NCI-H2196 (cell line): Measurements from ENCODE around the gene TMEM184A.
"Not testable (repeated sequence)": the region's sequence is repeated elsewhere in the genome, so short reads cannot be mapped to it uniquely, and the experiment has no call there.

ENCODE experiments used
- DNase-seq: peaks from one replicate; lab custom pipeline; 2025; ENCODE audit not compliant: unreplicated experiment; lab: John Stamatoyannopoulos, UW

TMEM184A gene

GRCh38 chr7:1529383-1530116 lies 26.5 kb downstream of the TMEM184A start:
- no peak for DNase-seq

- no peak for DNase-seq
These were observed 29.7 kb downstream of the TMEM184A start for GRCh38 chr7:1526271-1526754.

GRCh38 chr7:1525409-1525808 lies 30.6 kb downstream of the TMEM184A start:
- no peak for DNase-seq

GRCh38 chr7:1523844-1524243 lies 32.2 kb downstream of the TMEM184A start:
- DNase-seq, result no peak

- DNase-seq, result no peak
These were observed 32.8 kb downstream of the TMEM184A start for GRCh38 chr7:1523208-1523607.

GRCh38 chr7:1521456-1521855 lies 34.5 kb downstream of the TMEM184A start:
- no peak for DNase-seq

GRCh38 chr7:1520539-1521234 lies 35.3 kb downstream of the TMEM184A start:
- DNase-seq, result no peak

GRCh38 chr7:1519322-1519922 lies 36.6 kb downstream of the TMEM184A start:
- DNase-seq, result not testable (repeated sequence)

GRCh38 chr7:1516586-1517251 lies 39.3 kb downstream of the TMEM184A start:
- DNase-seq, result no peak

GRCh38 chr7:1515509-1515967 lies 40.5 kb downstream of the TMEM184A start:
- DNase-seq, result not testable (repeated sequence)

GRCh38 chr7:1514995-1515401 lies 41.0 kb downstream of the TMEM184A start:
- no peak for DNase-seq

GRCh38 chr7:1514407-1514806 lies 41.6 kb downstream of the TMEM184A start:
- DNase-seq, result no peak

GRCh38 chr7:1513657-1514095 lies 42.3 kb downstream of the TMEM184A start:
- DNase-seq, result no peak

GRCh38 chr7:1512781-1513656 lies 43.0 kb downstream of the TMEM184A start:
- DNase-seq, result no peak

- DNase-seq, result no peak
These were observed 44.3 kb downstream of the TMEM184A start for GRCh38 chr7:1511444-1512422.

- DNase-seq, result no peak
These were observed 45.2 kb downstream of the TMEM184A start for GRCh38 chr7:1510780-1511154.

- DNase-seq, result no peak
These were observed 46.8 kb downstream of the TMEM184A start for GRCh38 chr7:1509226-1509625.

GRCh38 chr7:1508277-1508758 lies 47.7 kb downstream of the TMEM184A start:
- DNase-seq, result no peak
